ENCODE measurements around the gene RPL23. TPM values are rescaled to one million over a fixed set of nuclear protein-coding genes. Genes with fewer than 3 reads are reported as not detected.
A peak's percentile ranks its signal among the peaks of the same experiment; 100 is the strongest.

Gene RPL23
- total and polyA plus RNA-seq, 9 of the 15 experiments (the other 6 are each of a cell fraction or from before 2014, with no cell fraction given) = 1,745 to 3,667 (median 3,096) TPM

- TF ChIP-seq, protein P1, sequence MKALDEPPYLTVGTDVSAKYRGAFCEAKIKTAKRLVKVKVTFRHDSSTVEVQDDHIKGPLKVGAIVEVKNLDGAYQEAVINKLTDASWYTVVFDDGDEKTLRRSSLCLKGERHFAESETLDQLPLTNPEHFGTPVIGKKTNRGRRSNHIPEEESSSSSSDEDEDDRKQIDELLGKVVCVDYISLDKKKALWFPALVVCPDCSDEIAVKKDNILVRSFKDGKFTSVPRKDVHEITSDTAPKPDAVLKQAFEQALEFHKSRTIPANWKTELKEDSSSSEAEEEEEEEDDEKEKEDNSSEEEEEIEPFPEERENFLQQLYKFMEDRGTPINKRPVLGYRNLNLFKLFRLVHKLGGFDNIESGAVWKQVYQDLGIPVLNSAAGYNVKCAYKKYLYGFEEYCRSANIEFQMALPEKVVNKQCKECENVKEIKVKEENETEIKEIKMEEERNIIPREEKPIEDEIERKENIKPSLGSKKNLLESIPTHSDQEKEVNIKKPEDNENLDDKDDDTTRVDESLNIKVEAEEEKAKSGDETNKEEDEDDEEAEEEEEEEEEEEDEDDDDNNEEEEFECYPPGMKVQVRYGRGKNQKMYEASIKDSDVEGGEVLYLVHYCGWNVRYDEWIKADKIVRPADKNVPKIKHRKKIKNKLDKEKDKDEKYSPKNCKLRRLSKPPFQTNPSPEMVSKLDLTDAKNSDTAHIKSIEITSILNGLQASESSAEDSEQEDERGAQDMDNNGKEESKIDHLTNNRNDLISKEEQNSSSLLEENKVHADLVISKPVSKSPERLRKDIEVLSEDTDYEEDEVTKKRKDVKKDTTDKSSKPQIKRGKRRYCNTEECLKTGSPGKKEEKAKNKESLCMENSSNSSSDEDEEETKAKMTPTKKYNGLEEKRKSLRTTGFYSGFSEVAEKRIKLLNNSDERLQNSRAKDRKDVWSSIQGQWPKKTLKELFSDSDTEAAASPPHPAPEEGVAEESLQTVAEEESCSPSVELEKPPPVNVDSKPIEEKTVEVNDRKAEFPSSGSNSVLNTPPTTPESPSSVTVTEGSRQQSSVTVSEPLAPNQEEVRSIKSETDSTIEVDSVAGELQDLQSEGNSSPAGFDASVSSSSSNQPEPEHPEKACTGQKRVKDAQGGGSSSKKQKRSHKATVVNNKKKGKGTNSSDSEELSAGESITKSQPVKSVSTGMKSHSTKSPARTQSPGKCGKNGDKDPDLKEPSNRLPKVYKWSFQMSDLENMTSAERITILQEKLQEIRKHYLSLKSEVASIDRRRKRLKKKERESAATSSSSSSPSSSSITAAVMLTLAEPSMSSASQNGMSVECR (CRISPR knock-in tag; IDR thresholded peaks at IDR 0.05) = no peak
- TF ChIP-seq CSDE1 (IDR thresholded peaks at IDR 0.05) (peak in 1 of 2 experiments; percentile 75; a peak in 1 of 4 replicates), CEBPB (tag; IDR thresholded peaks at IDR 0.05) (peak; percentile 75), PHB2 (IDR thresholded peaks at IDR 0.05; ENCODE audit: low read depth) (peak; percentile 57; the same call in 1 of the 2 replicates), TSC22D4 (tag; IDR thresholded peaks at IDR 0.05) (no peak), ZNF197 (CRISPR knock-in tag; IDR thresholded peaks at IDR 0.05; ENCODE audit: low read depth) (0 out of 2 replicates have a peak, but pooled peaks have one; percentile 47), POLR3A (IDR thresholded peaks at IDR 0.05; ENCODE audit: borderline replicate concordance, extremely low read depth, insufficient read depth, insufficient read length) (peak; percentile 89), ZBTB2 (IDR thresholded peaks at IDR 0.05) (0 out of 2 replicates have a peak, but pooled peaks have one; percentile 45), ELF4 (CRISPR knock-in tag; IDR thresholded peaks at IDR 0.05) (no peak), ZNF551 (CRISPR knock-in tag; IDR thresholded peaks at IDR 0.05) (no peak), ZNF24 (IDR thresholded peaks at IDR 0.05) (peak; percentile 83; the same call in 1 of the 2 replicates), ZBTB17 (CRISPR knock-in tag; IDR thresholded peaks at IDR 0.05) (peak; percentile 40; the same call in 1 of the 2 replicates), TFE3 (CRISPR knock-in tag; IDR thresholded peaks at IDR 0.05) (peak; percentile 52)
- TF ChIP-seq, protein P2, sequence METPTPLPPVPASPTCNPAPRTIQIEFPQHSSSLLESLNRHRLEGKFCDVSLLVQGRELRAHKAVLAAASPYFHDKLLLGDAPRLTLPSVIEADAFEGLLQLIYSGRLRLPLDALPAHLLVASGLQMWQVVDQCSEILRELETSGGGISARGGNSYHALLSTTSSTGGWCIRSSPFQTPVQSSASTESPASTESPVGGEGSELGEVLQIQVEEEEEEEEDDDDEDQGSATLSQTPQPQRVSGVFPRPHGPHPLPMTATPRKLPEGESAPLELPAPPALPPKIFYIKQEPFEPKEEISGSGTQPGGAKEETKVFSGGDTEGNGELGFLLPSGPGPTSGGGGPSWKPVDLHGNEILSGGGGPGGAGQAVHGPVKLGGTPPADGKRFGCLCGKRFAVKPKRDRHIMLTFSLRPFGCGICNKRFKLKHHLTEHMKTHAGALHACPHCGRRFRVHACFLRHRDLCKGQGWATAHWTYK (CRISPR knock-in tag; IDR thresholded peaks at IDR 0.05) = no peak
Measured at GRCh38 chr17:38867179-38867967, 13.9 kb upstream of the RPL23 start (continued).
